ENCODE data around the gene TNFSF4. TPM values are rescaled to one million over a fixed set of nuclear protein-coding genes. Genes with fewer than 3 reads are reported as not detected.
"Not testable (repeated sequence)": the region's sequence is repeated elsewhere in the genome, so short reads cannot be mapped to it uniquely, and the experiment has no call there.

Gene TNFSF4
- total and polyA plus RNA-seq, 12 donors = 0.79 to 3.6 (median 1.6) TPM

DNA sequence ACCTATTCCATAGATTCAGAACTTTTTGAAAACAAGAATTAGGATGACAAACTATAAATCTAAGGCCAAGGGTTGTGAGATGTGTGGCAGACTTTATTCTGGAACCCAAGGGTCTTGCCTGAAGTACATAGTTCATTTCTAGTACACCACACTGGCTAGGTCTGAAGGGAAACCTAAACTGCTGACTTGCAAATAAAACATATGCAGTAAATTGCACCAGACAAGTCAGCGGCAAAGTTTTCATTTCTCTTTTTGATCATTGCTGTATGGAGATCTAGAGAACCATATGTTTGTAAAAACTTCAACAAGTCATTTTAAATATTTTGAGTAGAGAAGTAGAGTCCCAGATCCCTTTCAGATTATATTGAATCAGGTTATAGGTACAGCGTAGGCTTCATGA, 43.9 kb downstream of the TNFSF4 start:
- Histone ChIP-seq H3K4me1 (replicated peaks in 1 of 2) (no peaks in the 10 kb centered on the region), H3K4me3 (no peak overlapping the region), H3K27ac (no peak overlapping the region), H3K9me3 (replicated peaks in 1 of 3) (no peaks in the 10 kb centered on the region), H3K36me3 (replicated peaks in 1 of 2) (no peaks in the 10 kb centered on the region), H3K27me3 (no peaks in the 10 kb centered on the region)
- 87 to 94% (median 91%) methylated on average over 2 of the region's 2 CpGs for WGBS, 4 donors
- TF ChIP-seq POLR2A (IDR thresholded peaks at IDR 0.05) (no peak), CTCF (IDR thresholded peaks at IDR 0.05) (no peak)
- intact Hi-C loops (cut with DNase I) = no loop called here
- no peak for DNase-seq

- Histone ChIP-seq H3K4me1 (replicated peaks in 1 of 2) (no peaks in the 10 kb centered on the region), H3K36me3 (replicated peaks in 1 of 2) (no peaks in the 10 kb centered on the region), H3K9me3 (replicated peaks in 1 of 3) (no peaks in the 10 kb centered on the region), H3K27me3 (no peaks in the 10 kb centered on the region), H3K4me3 (no peak overlapping the region), H3K27ac (no peak overlapping the region)
- intact Hi-C loops (cut with DNase I) = no loop called here
- DNase-seq = no peak
- TF ChIP-seq POLR2A (IDR thresholded peaks at IDR 0.05) (no peak), CTCF (IDR thresholded peaks at IDR 0.05) (no peak)
- WGBS, 4 donors = 92 to 100% (median 97%) methylated on average over 1 of the region's 1 CpG
Measured at GRCh38 chr1:173162601-173163000, 44.5 kb downstream of the TNFSF4 start.

- Histone ChIP-seq H3K36me3 (replicated peaks in 1 of 2) (no peaks in the 10 kb centered on the region), H3K4me3 (no peak overlapping the region), H3K4me1 (replicated peaks in 1 of 2) (no peaks in the 10 kb centered on the region), H3K27ac (no peak overlapping the region), H3K9me3 (replicated peaks in 1 of 3) (no peaks in the 10 kb centered on the region), H3K27me3 (no peaks in the 10 kb centered on the region)
- intact Hi-C loops (cut with DNase I) = no loop called here
- TF ChIP-seq CTCF (IDR thresholded peaks at IDR 0.05) = no peak
- no peak for TF ChIP-seq POLR2A (IDR thresholded peaks at IDR 0.05)
- no peak for DNase-seq
- 90 to 96% (median 90%) methylated on average over 3 of the region's 3 CpGs for WGBS, 4 donors
Measured at GRCh38 chr1:173161510-173162221, 45.5 kb downstream of the TNFSF4 start.

DNA sequence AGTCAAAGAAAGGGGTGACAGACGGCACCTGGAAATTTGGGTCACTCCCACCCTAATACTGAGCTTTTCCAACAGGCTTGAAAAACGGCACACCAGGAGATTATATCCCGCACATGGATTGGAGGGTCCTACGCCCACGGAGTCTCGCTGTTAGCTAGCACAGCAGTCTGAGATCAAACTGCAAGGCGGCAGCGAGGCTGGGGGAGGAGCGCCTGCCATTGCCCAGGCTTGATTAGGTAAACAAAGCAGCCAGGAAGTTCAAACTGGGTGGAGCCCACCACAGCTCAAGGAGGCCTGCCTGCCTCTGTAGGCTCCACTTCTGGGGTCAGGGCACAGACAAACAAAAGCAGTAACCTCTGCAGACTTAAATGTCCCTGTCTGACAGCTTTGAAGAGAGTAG, 53.2 kb downstream of the TNFSF4 start:
- H3K27ac ChIP-seq; H3K9me3 ChIP-seq (replicated peaks in 1 of 3); H3K4me3 ChIP-seq; H3K27me3 ChIP-seq; DNase-seq; H3K4me1 ChIP-seq (replicated peaks in 1 of 2); H3K36me3 ChIP-seq (replicated peaks in 1 of 2); intact Hi-C loops (cut with DNase I): not testable (repeated sequence)
- 86 to 95% (median 88%) methylated on average over 7 to 9 of the region's 9 CpGs for WGBS, 4 donors

DNA sequence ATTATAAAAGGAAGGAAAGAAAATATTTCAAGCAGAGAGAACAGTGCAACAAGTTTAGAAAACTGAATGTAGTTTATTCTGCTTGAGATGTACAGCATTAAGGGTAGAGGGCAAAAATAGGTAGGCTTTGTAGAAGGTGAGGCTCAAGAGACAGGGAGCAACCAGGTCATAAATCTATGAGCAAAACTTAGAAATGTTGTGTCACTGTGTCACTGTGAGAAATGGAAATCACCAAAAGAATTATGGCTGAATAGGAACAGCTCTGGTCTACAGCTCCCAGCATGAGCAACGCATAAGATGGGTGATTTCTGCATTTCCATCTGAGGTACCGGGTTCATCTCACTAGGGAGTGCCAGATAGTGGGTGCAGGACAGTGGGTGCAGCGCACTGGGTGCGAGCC, 53.6 kb downstream of the TNFSF4 start:
- intact Hi-C loops (cut with DNase I) = no loop called here
- WGBS, 4 donors = 61 to 96% (median 93%) methylated on average over 4 of the region's 4 CpGs
- Histone ChIP-seq H3K36me3 (replicated peaks in 1 of 2) (no peaks in the 10 kb centered on the region), H3K27me3 (no peaks in the 10 kb centered on the region), H3K9me3 (replicated peaks in 1 of 3) (no peaks in the 10 kb centered on the region), H3K27ac (no peak overlapping the region), H3K4me1 (replicated peaks in 1 of 2) (no peaks in the 10 kb centered on the region), H3K4me3 (no peak overlapping the region)
- no peak for DNase-seq
- TF ChIP-seq CTCF (IDR thresholded peaks at IDR 0.05) (no peak), POLR2A (IDR thresholded peaks at IDR 0.05) (no peak)
